ENCODE data around the gene RNLS. TPM values are rescaled to one million over a fixed set of nuclear protein-coding genes. Genes with fewer than 3 reads are reported as not detected.
A peak's percentile ranks its signal among the peaks of the same experiment; 100 is the strongest.

Gene RNLS
- polyA plus RNA-seq, 2 of the 4 experiments (the other 2 are of a cell fraction), result 11.7 to 16.8 TPM

- H3K27ac ChIP-seq, result peak overlapping the region in 1 of 2 experiments; percentile 74; a peak in 3 of 6 replicates
- peaks cover 19% of the 10 kb centered on the region for H3K4me1 ChIP-seq
- 83% methylated on average over 3 of the region's 3 CpGs for WGBS (ENCODE audit: missing lambda C conversion rate)
- ChIA-PET CTCF (interaction anchor here (1.0 kb wide), 1 partner anchor 14 kb away, joined by 3 read pairs; no protein-coding TSS in a partner anchor), POLR2A (interaction anchor here (0.8 kb wide), 1 partner anchor 390 kb away, joined by 3 read pairs; no protein-coding TSS in a partner anchor)
- ATAC-seq (no peak), FAIRE-seq (no peak), DNase-seq (ENCODE audit: low read depth in 1 of 2, low spot score in 1 of 2) (no peak)
- TF ChIP-seq ATOH8 (CRISPR knock-in tag; IDR thresholded peaks at IDR 0.05; ENCODE audit: low read depth), result no peak
- no peak for TF ChIP-seq TFCP2L1 (CRISPR knock-in tag; IDR thresholded peaks at IDR 0.05)
- TF ChIP-seq JUNB (IDR thresholded peaks at IDR 0.05), result no peak
- no peak for TF ChIP-seq EP300 (IDR thresholded peaks at IDR 0.05)
- TF ChIP-seq ZSCAN20 (CRISPR knock-in tag; IDR thresholded peaks at IDR 0.05), result no peak
- TF ChIP-seq ZNF302 (CRISPR knock-in tag; IDR thresholded peaks at IDR 0.05), result no peak
- no peak for TF ChIP-seq NR3C1 (IDR thresholded peaks at IDR 0.05)
- peak overlapping the region; percentile 70; the same call in 2 of the 3 replicates for H3K4me2 ChIP-seq
- no peaks in the 10 kb centered on the region for H3K9me3 ChIP-seq
- no peak overlapping the region for H3K4me3 ChIP-seq
These were observed 330.0 kb downstream of the RNLS start for GRCh38 chr10:88253128-88253527.

GRCh38 chr10:88249450-88249849 lies 333.7 kb downstream of the RNLS start:
- Histone ChIP-seq H3K9me3 (no peaks in the 10 kb centered on the region), H3K27ac (no peak overlapping the region), H3K4me2 (no peak overlapping the region), H3K4me3 (no peak overlapping the region), H3K4me1 (peaks cover 14% of the 10 kb centered on the region)
- no peak for TF ChIP-seq MAZ (IDR thresholded peaks at IDR 0.05; ENCODE audit: borderline replicate concordance, low read depth, low read length)
- TF ChIP-seq FOXS1 (CRISPR knock-in tag; IDR thresholded peaks at IDR 0.05), result no peak
- TF ChIP-seq KDM1A (IDR thresholded peaks at IDR 0.05; ENCODE audit: low read depth), result no peak
- no peak for TF ChIP-seq FOSB (CRISPR knock-in tag; IDR thresholded peaks at IDR 0.05)
- DNase-seq (ENCODE audit: low read depth in 1 of 2, low spot score in 1 of 2), result peak in 1 of 2 experiments; percentile 11
- ChIA-PET CTCF (no interaction called here), POLR2A (no interaction called here)
- WGBS (ENCODE audit: missing lambda C conversion rate), result 55% methylated on average over 2 of the region's 2 CpGs
- no peak for FAIRE-seq
- ATAC-seq, result no peak

DNA sequence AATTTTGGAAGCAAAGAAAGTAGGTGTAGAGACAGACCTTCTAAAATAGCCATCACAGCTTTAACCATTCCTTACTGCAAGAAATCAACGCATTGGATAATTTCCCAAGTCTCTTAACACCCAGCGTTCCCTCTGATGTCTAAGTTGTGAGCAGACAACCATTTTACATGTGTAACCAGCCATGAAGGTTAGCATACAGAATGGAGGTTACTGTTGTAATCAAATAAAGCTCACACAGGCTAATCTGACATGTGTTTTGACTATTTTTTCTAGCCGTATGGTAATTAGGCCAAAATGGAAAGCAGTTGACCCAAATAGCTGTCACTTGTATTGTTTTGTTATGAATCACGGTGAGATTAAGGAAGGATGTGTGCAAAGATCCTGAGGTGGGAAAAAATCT lies 336.4 kb downstream of the RNLS start:
- TF ChIP-seq PHF8 (IDR thresholded peaks at IDR 0.05; ENCODE audit: borderline replicate concordance, low read depth), result no peak
- TF ChIP-seq, protein P1, sequence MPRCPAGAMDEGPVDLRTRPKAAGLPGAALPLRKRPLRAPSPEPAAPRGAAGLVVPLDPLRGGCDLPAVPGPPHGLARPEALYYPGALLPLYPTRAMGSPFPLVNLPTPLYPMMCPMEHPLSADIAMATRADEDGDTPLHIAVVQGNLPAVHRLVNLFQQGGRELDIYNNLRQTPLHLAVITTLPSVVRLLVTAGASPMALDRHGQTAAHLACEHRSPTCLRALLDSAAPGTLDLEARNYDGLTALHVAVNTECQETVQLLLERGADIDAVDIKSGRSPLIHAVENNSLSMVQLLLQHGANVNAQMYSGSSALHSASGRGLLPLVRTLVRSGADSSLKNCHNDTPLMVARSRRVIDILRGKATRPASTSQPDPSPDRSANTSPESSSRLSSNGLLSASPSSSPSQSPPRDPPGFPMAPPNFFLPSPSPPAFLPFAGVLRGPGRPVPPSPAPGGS (IDR thresholded peaks at IDR 0.05), result no peak
- no peak for TF ChIP-seq HEYL (CRISPR knock-in tag; IDR thresholded peaks at IDR 0.05)
- FAIRE-seq (no peak), ATAC-seq (no peak), DNase-seq (ENCODE audit: low read depth in 1 of 2, low spot score in 1 of 2) (no peak)
- Histone ChIP-seq H3K9me3 (no peaks in the 10 kb centered on the region), H3K27ac (no peak overlapping the region), H3K4me2 (no peak overlapping the region), H3K4me3 (no peak overlapping the region), H3K4me1 (no peaks in the 10 kb centered on the region; the same call in 2 of the 3 replicates)
- CTCF ChIA-PET, result interaction anchor here (0.6 kb wide), 1 partner anchor 29 kb away, joined by 4 read pairs; no protein-coding TSS in a partner anchor
- POLR2A ChIA-PET, result no interaction called here
- 93% methylated on average over 4 of the region's 4 CpGs for WGBS (ENCODE audit: missing lambda C conversion rate)

- no peak for FAIRE-seq
- WGBS (ENCODE audit: missing lambda C conversion rate), result 61% methylated on average over 4 of the region's 4 CpGs
- ATAC-seq, result no peak
These were observed 337.1 kb downstream of the RNLS start for GRCh38 chr10:88245974-88246511.

More at GRCh38 chr10:88245974-88246511, 337.1 kb downstream of the RNLS start:
- no peak for DNase-seq (ENCODE audit: low read depth in 1 of 2, low spot score in 1 of 2)
- H3K27ac ChIP-seq, result no peak overlapping the region
- no peak overlapping the region for H3K4me3 ChIP-seq
- H3K9me3 ChIP-seq, result no peaks in the 10 kb centered on the region
- no peak for TF ChIP-seq ZFP36 (IDR thresholded peaks at IDR 0.05; ENCODE audit: borderline replicate concordance, partially characterized antibody)
- TF ChIP-seq, protein P2, sequence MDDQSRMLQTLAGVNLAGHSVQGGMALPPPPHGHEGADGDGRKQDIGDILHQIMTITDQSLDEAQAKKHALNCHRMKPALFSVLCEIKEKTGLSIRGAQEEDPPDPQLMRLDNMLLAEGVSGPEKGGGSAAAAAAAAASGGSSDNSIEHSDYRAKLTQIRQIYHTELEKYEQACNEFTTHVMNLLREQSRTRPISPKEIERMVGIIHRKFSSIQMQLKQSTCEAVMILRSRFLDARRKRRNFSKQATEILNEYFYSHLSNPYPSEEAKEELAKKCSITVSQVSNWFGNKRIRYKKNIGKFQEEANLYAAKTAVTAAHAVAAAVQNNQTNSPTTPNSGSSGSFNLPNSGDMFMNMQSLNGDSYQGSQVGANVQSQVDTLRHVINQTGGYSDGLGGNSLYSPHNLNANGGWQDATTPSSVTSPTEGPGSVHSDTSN (IDR thresholded peaks at IDR 0.05), result no peak
- no peak for TF ChIP-seq CEBPB (IDR thresholded peaks at IDR 0.05)
- no peak for TF ChIP-seq RARB (CRISPR knock-in tag; IDR thresholded peaks at IDR 0.05)
- no peak for TF ChIP-seq MAZ (IDR thresholded peaks at IDR 0.05; ENCODE audit: borderline replicate concordance, low read depth, low read length)
- TF ChIP-seq RNF2 (IDR thresholded peaks at IDR 0.05; ENCODE audit: borderline replicate concordance, low read depth), result no peak
- TF ChIP-seq ZC3H11A (IDR thresholded peaks at IDR 0.05), result no peak
- TF ChIP-seq RCOR1 (IDR thresholded peaks at IDR 0.05; ENCODE audit: low read depth, low read length), result no peak
- no peak for TF ChIP-seq USF2 (IDR thresholded peaks at IDR 0.05)
- ChIA-PET CTCF (interaction anchor here (0.6 kb wide), 1 partner anchor 28 kb away, joined by 4 read pairs; no protein-coding TSS in a partner anchor), POLR2A (no interaction called here)
- H3K4me1 ChIP-seq, result no peaks in the 10 kb centered on the region; the same call in 2 of the 3 replicates
- no peak overlapping the region for H3K4me2 ChIP-seq
